HG03457 (cell line): ENCODE measurements around the gene SAP30BP.

Experiments
- ATAC-seq: cut with Tn5 transposase; IDR thresholded peaks from one replicate; pipeline ENCODE4 v1.9.1; 2021; ENCODE audit warnings: moderate number of reproducible peaks; ENCODE audit not compliant: unreplicated experiment

The SAP30BP gene

DNA sequence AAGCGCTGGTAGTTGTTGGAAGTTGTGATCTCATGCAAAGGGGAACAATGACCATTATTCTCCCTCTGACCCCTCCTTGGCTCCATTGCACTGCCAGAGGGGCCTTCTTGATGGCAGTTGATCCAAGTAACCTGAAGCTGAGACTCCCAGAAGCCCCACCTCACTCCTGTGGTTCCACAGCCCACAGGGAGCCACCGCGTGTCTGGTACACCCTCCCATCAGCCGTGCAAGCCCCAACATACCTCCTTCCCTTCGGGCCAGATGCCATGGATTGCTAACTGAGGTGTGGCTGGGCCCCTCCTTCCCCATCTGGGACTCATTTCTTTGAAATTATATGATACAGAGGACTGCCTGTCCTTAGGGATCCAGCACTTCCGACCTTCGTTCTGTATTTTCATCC lies 17.8 kb downstream of the SAP30BP start:
- no peak for ATAC-seq

GRCh38 chr17:75685499-75685898 lies 18.4 kb downstream of the SAP30BP start:
- ATAC-seq, result no peak

DNA sequence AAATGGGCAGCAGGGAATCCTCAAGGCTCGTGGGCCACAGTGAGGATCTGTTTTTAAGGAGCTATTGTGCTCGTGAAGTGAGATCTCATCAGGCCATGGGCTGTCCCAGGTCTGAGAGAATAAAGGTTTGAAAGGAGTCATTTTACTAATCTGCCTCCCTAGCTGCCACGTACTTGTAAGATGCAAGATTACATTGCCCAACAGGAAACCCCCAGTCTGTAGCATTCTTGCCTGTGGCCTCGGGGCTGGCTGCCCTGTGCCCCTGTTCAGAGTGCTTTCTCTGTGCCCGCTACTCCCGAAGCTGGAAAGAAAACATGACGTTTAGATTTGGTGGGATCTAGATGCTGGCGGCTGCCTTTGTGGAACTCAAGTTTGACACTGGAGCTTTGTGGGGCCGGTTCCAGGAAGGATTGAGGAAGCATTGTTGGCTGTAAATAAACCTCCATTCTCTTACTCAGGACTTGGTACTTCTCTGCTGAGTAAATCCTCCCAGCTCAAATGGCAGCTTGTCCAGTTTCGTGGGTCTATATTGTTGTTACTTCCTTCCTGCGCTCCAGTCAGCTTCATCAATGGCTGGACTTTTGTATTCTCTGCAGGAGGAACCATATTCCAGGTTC lies 21.2 kb downstream of the SAP30BP start:
- no peak for ATAC-seq

- no peak for ATAC-seq
Observed at GRCh38 chr17:75689441-75689873, 22.3 kb downstream of the SAP30BP start.

- no peak for ATAC-seq
Observed at GRCh38 chr17:75691371-75691791, 24.2 kb downstream of the SAP30BP start.

- no peak for ATAC-seq
Observed at GRCh38 chr17:75691801-75692626, 24.9 kb downstream of the SAP30BP start.

DNA sequence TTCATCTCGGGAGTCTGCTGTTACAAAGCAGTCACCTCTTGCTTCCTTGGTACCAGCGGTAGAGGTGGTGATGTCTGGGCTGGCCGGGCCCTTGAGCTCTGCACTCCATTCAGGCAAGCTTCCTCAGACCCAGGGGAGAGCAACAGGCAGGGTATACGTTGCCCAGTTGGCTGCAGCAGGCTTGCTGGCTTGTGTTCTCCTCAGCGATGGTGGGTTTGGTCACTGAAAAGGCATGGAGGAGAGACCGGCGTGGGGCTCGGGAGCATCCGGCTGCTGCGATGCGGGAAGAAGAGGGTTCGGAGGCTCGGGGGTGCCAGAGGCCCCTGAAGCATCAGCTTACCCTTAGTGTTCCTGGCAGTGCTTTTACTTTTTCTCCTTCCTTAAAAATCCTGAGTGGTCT lies 25.8 kb downstream of the SAP30BP start:
- ATAC-seq, result no peak

- ATAC-seq, result no peak
Observed at GRCh38 chr17:75693500-75694481, 26.7 kb downstream of the SAP30BP start.

DNA sequence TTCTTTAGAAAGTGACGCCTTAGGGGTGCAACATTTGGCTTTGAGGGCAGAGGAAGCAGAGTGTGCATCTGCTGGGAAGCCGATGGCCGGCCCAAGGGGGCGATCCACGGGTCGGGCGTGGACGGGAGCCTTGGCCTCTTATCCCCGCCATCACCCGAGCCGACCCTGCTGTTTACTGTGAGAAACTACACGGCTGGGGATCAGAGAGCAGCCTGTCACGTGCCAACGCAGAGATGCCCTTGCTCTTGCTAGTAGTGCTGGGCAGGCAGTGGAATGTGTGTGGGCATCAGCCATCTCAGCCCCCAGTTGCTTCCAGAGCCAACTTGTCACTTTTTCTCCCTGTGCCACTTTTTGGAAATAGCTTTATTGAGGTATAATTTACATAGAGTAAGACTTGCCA lies 27.4 kb downstream of the SAP30BP start:
- ATAC-seq, result no peak

DNA sequence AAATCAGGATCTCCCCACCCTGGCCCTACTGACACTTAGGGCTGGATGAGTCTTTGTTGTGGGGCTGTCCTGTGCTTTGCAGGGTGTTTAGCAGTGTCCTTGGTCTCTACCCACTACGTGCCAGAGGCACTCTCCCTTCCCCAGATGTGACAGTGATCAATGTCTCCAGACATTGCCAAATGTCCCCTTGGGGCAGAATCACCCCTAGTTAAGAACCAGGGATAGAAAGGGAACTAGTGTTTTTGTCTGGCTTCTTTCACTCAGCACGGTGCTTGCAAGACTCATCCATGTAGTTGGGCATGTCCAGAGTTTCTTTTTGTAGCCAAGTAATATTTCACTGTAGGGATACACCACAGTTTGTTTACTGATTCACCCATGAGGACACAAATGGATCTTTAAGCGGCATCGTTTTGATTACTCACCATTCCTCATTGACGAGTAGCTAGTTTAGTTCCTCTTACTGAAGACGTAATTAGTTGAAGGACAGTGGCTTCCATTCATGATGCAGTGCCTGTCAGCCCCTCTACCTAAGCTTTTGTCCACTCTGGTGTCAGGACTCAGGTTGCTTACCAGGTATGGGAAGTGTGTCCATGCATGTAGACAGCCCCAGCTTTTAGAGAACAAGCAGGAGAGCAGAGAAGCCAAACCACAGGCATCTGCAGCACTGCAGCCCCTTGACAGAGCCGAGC lies 28.1 kb downstream of the SAP30BP start:
- no peak for ATAC-seq

DNA sequence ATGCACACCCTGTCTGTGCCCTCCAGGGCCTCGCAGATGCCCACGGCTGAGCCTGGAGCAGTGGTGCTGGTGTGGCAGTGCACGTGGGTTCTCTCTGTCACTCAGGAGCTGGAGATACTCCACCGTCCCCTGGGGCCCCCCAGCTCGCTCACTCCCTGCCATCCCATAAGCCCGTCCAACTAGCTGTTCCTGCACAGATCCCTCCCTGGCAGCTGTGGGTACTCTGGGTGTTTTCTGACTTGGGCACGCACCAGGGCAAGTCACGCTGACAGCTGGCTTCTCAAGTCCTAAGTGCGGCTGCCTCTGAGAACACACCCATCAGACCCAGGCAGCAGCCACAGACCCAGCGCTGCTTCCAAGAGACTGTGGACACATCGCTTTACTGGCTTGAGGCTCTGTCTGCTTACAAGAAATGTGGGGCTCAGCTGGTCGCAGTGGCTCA lies 28.7 kb downstream of the SAP30BP start:
- no peak for ATAC-seq

DNA sequence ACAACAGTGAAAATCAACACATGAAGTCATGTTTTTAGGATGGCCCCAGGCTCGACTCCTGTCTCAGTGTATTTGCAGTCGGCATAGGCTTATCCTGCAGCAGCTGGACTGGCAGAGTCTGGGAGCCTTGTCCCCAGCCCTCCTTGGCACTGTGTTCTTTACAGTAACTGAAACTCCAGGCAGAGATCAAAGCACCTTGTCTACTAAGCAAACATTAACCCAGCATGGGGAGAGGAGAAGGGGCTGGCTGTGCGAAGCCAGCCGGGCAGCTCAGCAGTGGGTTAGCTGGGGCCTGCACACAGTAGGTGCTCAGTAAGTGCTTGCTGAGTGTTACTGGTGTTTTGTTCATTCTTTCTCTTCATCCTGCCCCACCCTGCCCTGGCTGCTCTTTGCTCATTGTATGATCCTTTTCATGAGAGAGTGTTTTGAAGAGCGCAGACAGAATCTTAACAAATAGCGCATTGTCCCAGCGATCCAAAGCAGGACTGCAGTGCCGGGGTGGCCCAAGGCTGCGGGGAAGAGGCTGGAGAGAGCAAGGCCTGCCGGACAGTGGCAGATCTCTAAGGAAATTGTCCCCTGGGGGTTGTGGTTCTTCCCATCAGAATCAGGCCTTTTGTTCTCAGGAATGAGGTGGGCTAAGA lies 30.6 kb downstream of the SAP30BP start:
- ATAC-seq, result no peak

- ATAC-seq, result no peak
Observed at GRCh38 chr17:75698659-75699058, 31.5 kb downstream of the SAP30BP start.

DNA sequence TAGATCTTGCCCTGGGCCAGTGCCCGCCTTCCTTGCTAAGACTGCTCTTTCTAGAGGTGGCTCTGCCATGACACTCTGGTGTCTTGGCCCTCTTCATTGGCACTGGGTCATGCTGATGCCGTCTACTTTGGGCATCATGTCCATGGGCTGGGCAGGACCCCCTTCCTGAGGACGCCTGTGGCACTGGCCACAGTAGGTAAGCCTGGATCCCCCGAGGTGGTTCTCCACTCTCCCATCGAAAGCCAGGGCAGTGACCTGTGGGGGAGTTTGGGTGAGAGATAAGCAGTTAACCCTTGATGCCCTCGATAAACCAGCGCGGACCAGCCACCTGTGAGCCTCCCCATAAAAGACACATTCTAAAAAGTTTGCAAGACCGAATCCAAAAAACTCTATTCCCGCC lies 34.1 kb downstream of the SAP30BP start:
- ATAC-seq, result no peak

DNA sequence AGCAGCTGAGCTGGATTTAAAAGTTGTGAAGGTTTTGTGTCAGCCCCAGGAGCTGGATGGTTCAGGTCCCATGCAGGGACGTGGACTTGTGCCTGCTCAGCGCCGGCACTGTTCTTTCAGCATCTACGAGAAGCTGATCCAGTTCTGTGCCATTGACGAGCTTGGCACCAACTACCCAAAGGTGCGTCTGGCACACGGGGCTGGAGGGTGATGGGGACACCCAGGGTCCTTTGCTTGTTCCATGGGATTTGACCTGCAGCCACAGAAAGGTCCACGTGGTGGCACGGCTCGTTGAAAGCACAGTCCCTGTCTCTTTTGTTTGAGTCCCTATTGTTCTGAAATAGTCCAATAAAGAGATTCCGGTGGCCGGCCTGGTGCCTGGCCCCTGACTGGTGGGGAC lies 36.1 kb downstream of the SAP30BP start:
- no peak for ATAC-seq

- no peak for ATAC-seq
Observed at GRCh38 chr17:75703591-75703990, 36.5 kb downstream of the SAP30BP start.

GRCh38 chr17:75704963-75705875 lies 38.1 kb downstream of the SAP30BP start:
- no peak for ATAC-seq

DNA sequence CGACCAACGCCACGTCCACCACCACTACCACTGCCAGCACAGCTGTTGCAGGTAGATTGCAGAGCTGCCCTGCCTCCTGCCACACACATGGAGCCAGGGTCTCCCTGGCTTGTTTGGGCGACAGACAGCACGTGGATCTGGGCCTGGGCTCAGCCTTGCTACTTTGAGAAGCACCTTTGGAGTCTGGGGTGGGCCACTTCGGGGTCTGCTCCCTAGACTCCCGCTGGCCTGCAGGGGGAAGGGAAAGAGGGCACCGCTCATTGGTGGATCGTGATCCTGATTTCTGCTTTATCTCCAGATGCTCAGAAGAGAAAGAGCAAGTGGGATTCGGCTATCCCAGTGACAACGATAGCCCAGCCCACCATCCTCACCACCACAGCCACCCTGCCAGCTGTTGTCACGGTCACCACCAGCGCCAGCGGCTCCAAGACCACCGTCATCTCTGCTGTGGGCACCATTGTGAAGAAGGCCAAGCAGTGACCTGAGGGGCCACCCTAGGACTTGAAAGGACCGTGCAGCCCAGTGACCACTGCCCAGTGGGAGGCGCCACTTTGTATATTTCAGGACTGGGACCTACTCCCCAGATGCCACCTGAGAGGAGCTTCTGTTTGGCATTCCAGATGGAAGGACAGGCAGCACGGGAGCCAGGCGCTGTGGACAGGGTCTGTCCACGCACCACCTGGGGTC lies 39.0 kb downstream of the SAP30BP start:
- ATAC-seq, result no peak
